A549 (cell line): ENCODE data around the gene FZD7.

Experiments used
- MYC ChIP-seq: IDR thresholded peaks from 2 replicates; pipeline ENCODE4 v1.6.1; 2012; ENCODE audit warnings: mild to moderate bottlenecking, inconsistent platforms, low read length, improper control_type of control experiment, borderline replicate concordance
- TF ChIP-seq, protein P1 (sequence below): fragments of >200 bp; sonication (Bioruptor Twin); formaldehyde crosslinking; IDR thresholded peaks from 3 replicates; pipeline ENCODE4 v1.5.1; 2016

- TF ChIP-seq, protein P1, sequence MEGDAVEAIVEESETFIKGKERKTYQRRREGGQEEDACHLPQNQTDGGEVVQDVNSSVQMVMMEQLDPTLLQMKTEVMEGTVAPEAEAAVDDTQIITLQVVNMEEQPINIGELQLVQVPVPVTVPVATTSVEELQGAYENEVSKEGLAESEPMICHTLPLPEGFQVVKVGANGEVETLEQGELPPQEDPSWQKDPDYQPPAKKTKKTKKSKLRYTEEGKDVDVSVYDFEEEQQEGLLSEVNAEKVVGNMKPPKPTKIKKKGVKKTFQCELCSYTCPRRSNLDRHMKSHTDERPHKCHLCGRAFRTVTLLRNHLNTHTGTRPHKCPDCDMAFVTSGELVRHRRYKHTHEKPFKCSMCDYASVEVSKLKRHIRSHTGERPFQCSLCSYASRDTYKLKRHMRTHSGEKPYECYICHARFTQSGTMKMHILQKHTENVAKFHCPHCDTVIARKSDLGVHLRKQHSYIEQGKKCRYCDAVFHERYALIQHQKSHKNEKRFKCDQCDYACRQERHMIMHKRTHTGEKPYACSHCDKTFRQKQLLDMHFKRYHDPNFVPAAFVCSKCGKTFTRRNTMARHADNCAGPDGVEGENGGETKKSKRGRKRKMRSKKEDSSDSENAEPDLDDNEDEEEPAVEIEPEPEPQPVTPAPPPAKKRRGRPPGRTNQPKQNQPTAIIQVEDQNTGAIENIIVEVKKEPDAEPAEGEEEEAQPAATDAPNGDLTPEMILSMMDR: no peak
- TF ChIP-seq MYC: no peak
These were observed 10.9 kb upstream of the FZD7 start for GRCh38 chr2:202022755-202023154.
